Karpas-422 (cell line): ENCODE results near the gene LRRC75A. TPM values are rescaled to one million over a fixed set of nuclear protein-coding genes. Genes with fewer than 3 reads are reported as not detected.

Experiments used
- DNase-seq: peaks from one replicate; pipeline ENCODE4 v3.0.0-alpha.2; 2015
- H2AFZ ChIP-seq: fragments of 200-600 bp; sonication (generic); 2 replicates; pipeline ENCODE4 v1.6.1; 2014; ENCODE audit warnings: antibody characterized with exemption, low read length, mixed read lengths
- H3K27ac ChIP-seq: fragments of 200-600 bp; sonication (generic); 2 replicates; pipeline ENCODE4 v1.5.1; 2014; ENCODE audit warnings: mild to moderate bottlenecking, low read length, moderate library complexity
- H3K27me3 ChIP-seq: fragments of 200-600 bp; sonication (generic); 2 replicates; pipeline ENCODE4 v1.6.1; 2014; ENCODE audit warnings: low read length, mixed read lengths
- H3K36me3 ChIP-seq: fragments of 200-600 bp; sonication (generic); 2 replicates; pipeline ENCODE4 v1.6.1; 2014; ENCODE audit warnings: low read length, mixed read lengths; ENCODE audit not compliant: insufficient read depth
- H3K4me1 ChIP-seq: fragments of 200-600 bp; sonication (generic); 2 replicates; pipeline ENCODE4 v1.6.1; 2014; ENCODE audit warnings: mild to moderate bottlenecking, low read length, mixed read lengths
- H3K4me2 ChIP-seq: fragments of 200-600 bp; sonication (generic); 2 replicates; pipeline ENCODE4 v1.6.1; 2014; ENCODE audit warnings: low read length, low read depth, mild to moderate bottlenecking; ENCODE audit not compliant: poor library complexity, severe bottlenecking
- H3K4me3 ChIP-seq: fragments of 200-600 bp; sonication (generic); 2 replicates; pipeline ENCODE4 v1.5.1; 2014; ENCODE audit warnings: mild to moderate bottlenecking, antibody characterized with exemption, low read length, mixed read lengths
- H3K79me2 ChIP-seq: fragments of 200-600 bp; sonication (generic); 2 replicates; pipeline ENCODE4 v1.6.1; 2014; ENCODE audit warnings: mild to moderate bottlenecking, low read length, mixed read lengths
- H3K9ac ChIP-seq: fragments of 200-600 bp; sonication (generic); 2 replicates; pipeline ENCODE4 v1.6.0; 2014; ENCODE audit warnings: low read length
- H3K9me2 ChIP-seq: fragments of 200-600 bp; sonication (generic), shearing (Covaris generic); replicated peaks from 2 replicates; pipeline ENCODE4 v1.6.0; 2014; ENCODE audit warnings: mild to moderate bottlenecking, low read length, moderate library complexity; ENCODE audit not compliant: insufficient read depth
- H3K9me3 ChIP-seq: fragments of 300-700, 200-600 bp; sonication (generic); 2 replicates; pipeline ENCODE4 v1.6.1; 2014; ENCODE audit warnings: low read length, mixed read lengths
- H4K20me1 ChIP-seq: fragments of 200-600 bp; sonication (generic); 2 replicates; pipeline ENCODE4 v1.6.1; 2014; ENCODE audit warnings: mild to moderate bottlenecking, antibody characterized with exemption, low read length, low read depth; ENCODE audit not compliant: insufficient read depth
- total RNA-seq: library from RNA; depleted of rRNA; stranded (reverse); fragments of >200 nt; shearing (Covaris generic); gene quantifications from 2 replicates; pipeline ENCODE4 v1.2.3, GENCODE V29; 2014; ENCODE audit warnings: low replicate concordance

The LRRC75A gene
- total RNA-seq, 1 experiment from 2014 or later = 2.4 TPM

- Histone ChIP-seq H3K9me2 (no peaks in the 10 kb centered on the region), H3K4me1 (peaks cover 21% of the 10 kb centered on the region), H3K79me2 (peaks cover 23% of the 10 kb centered on the region), H4K20me1 (peaks cover 11% of the 10 kb centered on the region; the same call in 1 of the 2 replicates), H2AFZ (no peak overlapping the region), H3K27me3 (no peaks in the 10 kb centered on the region), H3K4me2 (no peak overlapping the region), H3K36me3 (peaks cover 20% of the 10 kb centered on the region), H3K9me3 (no peaks in the 10 kb centered on the region), H3K4me3 (no peak overlapping the region), H3K27ac (no peak overlapping the region), H3K9ac (no peak overlapping the region)
- DNase-seq = no peak
These were observed 55.8 kb downstream of the LRRC75A start for GRCh38 chr17:16435925-16436886.

- Histone ChIP-seq H2AFZ (no peak overlapping the region), H3K4me2 (no peak overlapping the region), H3K27ac (no peak overlapping the region), H3K79me2 (peaks cover 9% of the 10 kb centered on the region), H3K9ac (peak overlapping the region; percentile 27; the same call in 1 of the 2 replicates), H3K36me3 (peaks cover 6% of the 10 kb centered on the region), H3K9me2 (no peaks in the 10 kb centered on the region), H3K27me3 (no peaks in the 10 kb centered on the region), H4K20me1 (peaks cover 3% of the 10 kb centered on the region; the same call in 1 of the 2 replicates), H3K4me3 (no peak overlapping the region), H3K9me3 (no peaks in the 10 kb centered on the region), H3K4me1 (peaks cover 7% of the 10 kb centered on the region)
- DNase-seq = no peak
These were observed 57.3 kb downstream of the LRRC75A start for GRCh38 chr17:16434662-16435061.

- Histone ChIP-seq H3K79me2 (no peaks in the 10 kb centered on the region), H3K4me3 (no peak overlapping the region), H2AFZ (no peak overlapping the region), H3K27ac (no peak overlapping the region), H3K4me2 (no peak overlapping the region), H3K4me1 (peaks cover 9% of the 10 kb centered on the region), H4K20me1 (no peaks in the 10 kb centered on the region), H3K36me3 (no peaks in the 10 kb centered on the region), H3K9me2 (no peaks in the 10 kb centered on the region), H3K9ac (no peak overlapping the region), H3K27me3 (no peaks in the 10 kb centered on the region), H3K9me3 (no peaks in the 10 kb centered on the region)
- DNase-seq = no peak
These were observed 58.5 kb downstream of the LRRC75A start for GRCh38 chr17:16433514-16433913.

DNA sequence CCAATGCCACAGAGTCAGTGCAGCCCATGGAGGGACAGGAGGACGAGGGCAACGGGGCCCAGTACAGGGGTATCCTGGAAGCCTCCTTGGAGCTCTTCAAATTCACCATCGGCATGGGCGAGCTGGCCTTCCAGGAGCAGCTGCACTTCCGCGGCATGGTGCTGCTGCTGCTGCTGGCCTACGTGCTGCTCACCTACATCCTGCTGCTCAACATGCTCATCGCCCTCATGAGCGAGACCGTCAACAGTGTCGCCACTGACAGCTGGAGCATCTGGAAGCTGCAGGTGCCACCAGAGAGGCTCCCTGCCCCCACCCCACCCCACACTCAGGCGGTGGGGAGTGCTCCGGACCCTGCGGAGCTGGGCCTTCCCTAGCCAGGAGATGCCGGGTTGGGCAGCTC is 60.0 kb downstream of the LRRC75A start:
- H3K4me3 ChIP-seq = no peak overlapping the region
- no peak overlapping the region for H3K9ac ChIP-seq
- no peak for DNase-seq
- no peaks in the 10 kb centered on the region for H3K27me3 ChIP-seq
- no peak overlapping the region for H3K27ac ChIP-seq
- no peak overlapping the region for H2AFZ ChIP-seq
- no peaks in the 10 kb centered on the region for H3K36me3 ChIP-seq
- H3K9me3 ChIP-seq = no peaks in the 10 kb centered on the region
- no peak overlapping the region for H3K4me2 ChIP-seq
- H4K20me1 ChIP-seq = no peaks in the 10 kb centered on the region
- no peaks in the 10 kb centered on the region for H3K9me2 ChIP-seq
- peaks cover 7% of the 10 kb centered on the region for H3K4me1 ChIP-seq
- H3K79me2 ChIP-seq = no peaks in the 10 kb centered on the region

GRCh38 chr17:16430650-16431049 is 61.3 kb downstream of the LRRC75A start:
- Histone ChIP-seq H3K27me3 (no peaks in the 10 kb centered on the region), H4K20me1 (no peaks in the 10 kb centered on the region), H3K9ac (no peak overlapping the region), H3K79me2 (no peaks in the 10 kb centered on the region), H3K4me2 (no peak overlapping the region), H3K27ac (no peak overlapping the region), H3K9me3 (no peaks in the 10 kb centered on the region), H2AFZ (no peak overlapping the region), H3K9me2 (no peaks in the 10 kb centered on the region), H3K4me3 (no peak overlapping the region), H3K36me3 (no peaks in the 10 kb centered on the region), H3K4me1 (peaks cover 7% of the 10 kb centered on the region)
- DNase-seq = peak; percentile 31

GRCh38 chr17:16429083-16429482 is 62.9 kb downstream of the LRRC75A start:
- Histone ChIP-seq H3K4me1 (peaks cover 7% of the 10 kb centered on the region), H3K9me3 (no peaks in the 10 kb centered on the region), H3K36me3 (no peaks in the 10 kb centered on the region)

GRCh38 chr17:16428098-16428882 is 63.7 kb downstream of the LRRC75A start:
- peak; percentile 94 for DNase-seq

More at GRCh38 chr17:16429083-16429482, 62.9 kb downstream of the LRRC75A start:
- H3K4me3 ChIP-seq = no peak overlapping the region
- H2AFZ ChIP-seq = no peak overlapping the region
- no peak overlapping the region for H3K27ac ChIP-seq
- no peaks in the 10 kb centered on the region for H3K27me3 ChIP-seq
- H4K20me1 ChIP-seq = no peaks in the 10 kb centered on the region
- H3K9ac ChIP-seq = no peak overlapping the region
- H3K79me2 ChIP-seq = no peaks in the 10 kb centered on the region
- peak; percentile 33 for DNase-seq
- H3K4me2 ChIP-seq = no peak overlapping the region
- H3K9me2 ChIP-seq = no peaks in the 10 kb centered on the region

DNA sequence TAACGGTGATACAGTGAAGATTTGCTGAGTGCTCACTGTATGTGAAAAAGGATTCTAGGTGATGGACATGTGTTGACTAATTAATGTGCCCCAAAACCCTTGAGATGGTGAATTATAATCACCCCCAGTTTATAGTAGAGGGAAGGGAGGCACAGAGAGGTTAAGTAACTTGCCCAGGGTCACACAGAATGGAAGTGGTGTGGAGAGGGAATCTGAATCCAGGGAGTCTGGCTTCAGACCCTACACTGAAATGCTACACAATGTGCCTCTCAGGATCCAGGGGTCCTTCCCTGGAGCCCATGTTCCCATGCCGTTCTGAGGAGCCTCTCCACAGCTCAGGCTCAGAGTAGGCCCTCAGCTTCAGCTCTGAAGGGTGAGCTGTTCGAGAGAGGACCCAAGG is 65.0 kb downstream of the LRRC75A start:
- H3K4me3 ChIP-seq = no peak overlapping the region
- no peak overlapping the region for H3K27ac ChIP-seq
- no peaks in the 10 kb centered on the region for H3K79me2 ChIP-seq
- no peaks in the 10 kb centered on the region for H3K36me3 ChIP-seq
- DNase-seq = peak; percentile 27
- no peak overlapping the region for H3K9ac ChIP-seq
- H2AFZ ChIP-seq = no peak overlapping the region
- peaks cover 7% of the 10 kb centered on the region for H3K4me1 ChIP-seq
- H4K20me1 ChIP-seq = no peaks in the 10 kb centered on the region
- no peak overlapping the region for H3K4me2 ChIP-seq
- H3K27me3 ChIP-seq = no peaks in the 10 kb centered on the region
- no peaks in the 10 kb centered on the region for H3K9me2 ChIP-seq
- no peaks in the 10 kb centered on the region for H3K9me3 ChIP-seq

More at GRCh38 chr17:16428098-16428882, 63.7 kb downstream of the LRRC75A start:
- no peaks in the 10 kb centered on the region for H3K27me3 ChIP-seq
- no peaks in the 10 kb centered on the region for H3K36me3 ChIP-seq
- H2AFZ ChIP-seq = peak overlapping the region; percentile 33; the same call in 1 of the 2 replicates
- H3K4me1 ChIP-seq = peaks cover 7% of the 10 kb centered on the region
- H4K20me1 ChIP-seq = no peaks in the 10 kb centered on the region
- no peaks in the 10 kb centered on the region for H3K9me3 ChIP-seq
- peak overlapping the region; percentile 41; the same call in 1 of the 2 replicates for H3K9ac ChIP-seq
- H3K4me3 ChIP-seq = no peak overlapping the region
- H3K27ac ChIP-seq = no peak overlapping the region
- peak overlapping the region; percentile 14 for H3K4me2 ChIP-seq
- no peaks in the 10 kb centered on the region for H3K9me2 ChIP-seq
- H3K79me2 ChIP-seq = no peaks in the 10 kb centered on the region
